ENCODE data around the gene TENM3. TPM values are rescaled to one million over a fixed set of nuclear protein-coding genes. Genes with fewer than 3 reads are reported as not detected.

TENM3 gene
- total and polyA plus RNA-seq, 2 of the 8 experiments (the other 6 are each of a cell fraction or from before 2014, with no cell fraction given), result 36.9 to 69.3 TPM

DNA sequence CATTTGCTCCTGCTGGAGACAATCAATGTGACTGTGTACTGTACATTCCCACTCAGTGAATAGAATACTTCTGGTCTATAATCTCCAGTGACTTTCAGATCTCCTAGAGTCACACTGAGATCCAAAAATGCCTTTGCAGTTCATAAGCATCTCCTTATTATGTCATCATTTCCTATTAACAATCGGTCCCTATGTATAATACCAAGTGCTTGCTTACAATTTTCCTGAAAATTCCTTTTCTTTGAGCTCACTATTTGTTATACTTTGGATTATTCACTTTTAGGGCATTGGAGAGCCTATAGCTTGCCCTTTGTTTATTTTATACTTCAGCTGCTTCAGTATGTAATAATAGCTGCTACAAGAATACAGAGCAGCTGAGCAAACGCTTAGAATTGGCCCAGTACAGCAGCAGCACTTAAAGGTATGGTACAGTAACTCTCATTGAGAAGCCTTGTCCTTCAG, 361.0 kb downstream of the TENM3 start:
- Histone ChIP-seq H2BK20ac (ENCODE audit: low read length) (no peak overlapping the region), H3K79me1 (ENCODE audit: low read depth, low read length) (no peaks in the 10 kb centered on the region), H3K9ac (replicated peaks in 1 of 4; ENCODE audit: extremely low read depth in 1 of 4, low read depth in 3 of 4, low read length in 3 of 4) (no peak overlapping the region), H2AFZ (ENCODE audit: low read length) (no peak overlapping the region), H3K4me2 (ENCODE audit: insufficient read depth in 1 of 2, low read depth in 2 of 2, low read length in 2 of 2) (no peak overlapping the region), H2BK120ac (replicated peaks; ENCODE audit: low read depth, low read length) (no peak overlapping the region), H2BK15ac (ENCODE audit: low read length) (no peak overlapping the region), H4K91ac (replicated peaks; ENCODE audit: insufficient read length, low read length) (no peak overlapping the region), H3K56ac (replicated peaks; ENCODE audit: insufficient read length, low read depth, low read length) (no peak overlapping the region), H3K27ac (ENCODE audit: low read depth, low read length) (no peak overlapping the region), H3K4ac (replicated peaks; ENCODE audit: insufficient read length, low read depth, low read length) (no peak overlapping the region), H3K79me2 (ENCODE audit: control insufficient read depth in 1 of 2, insufficient read depth in 2 of 2, low read length in 2 of 2) (no peaks in the 10 kb centered on the region), H3K23ac (ENCODE audit: insufficient read length) (no peak overlapping the region), H3K4me3 (ENCODE audit: extremely low read depth in 1 of 4, insufficient read depth in 2 of 4, low read depth in 3 of 4, low read length in 4 of 4) (no peak overlapping the region), H3K27me3 (replicated peaks in 1 of 4; ENCODE audit: control insufficient read depth in 3 of 4, extremely low read depth in 1 of 4, insufficient read depth in 3 of 4, low read length in 3 of 4) (peaks cover 0 to 2% (median 0%) of the 10 kb centered on the region in 4 experiments; a peak in 1 of 7 replicates), H2BK5ac (ENCODE audit: low read depth, low read length) (no peak overlapping the region), H4K5ac (ENCODE audit: insufficient read length, low read depth, low read length) (no peak overlapping the region), H3K14ac (ENCODE audit: insufficient read length) (no peak overlapping the region), H2AK5ac (ENCODE audit: low read depth, low read length) (no peak overlapping the region), H3K18ac (ENCODE audit: extremely low read depth, low read length) (no peak overlapping the region), H3K9me3 (ENCODE audit: insufficient read depth in 2 of 2, low read depth in 1 of 2, low read length in 1 of 2) (no peaks in the 10 kb centered on the region), H4K8ac (ENCODE audit: extremely low read depth, insufficient read depth, low read length) (no peak overlapping the region), H4K20me1 (replicated peaks in 1 of 2; ENCODE audit: control insufficient read depth in 1 of 2, insufficient read depth in 2 of 2, low read length in 2 of 2) (no peaks in the 10 kb centered on the region), H3K23me2 (ENCODE audit: low read depth, low read length) (no peaks in the 10 kb centered on the region), H3K4me1 (replicated peaks in 1 of 4; ENCODE audit: control insufficient read depth in 3 of 4, insufficient read depth in 4 of 4, low read length in 3 of 4) (no peaks in the 10 kb centered on the region), H3K36me3 (ENCODE audit: control insufficient read depth in 2 of 4, insufficient read depth in 4 of 4, low read length in 3 of 4) (peaks cover 0 to 7% (median 5%) of the 10 kb centered on the region in 4 experiments; a peak in 4 of 8 replicates), H2BK12ac (ENCODE audit: low read depth, low read length) (no peak overlapping the region)
- TF ChIP-seq GABPA (IDR thresholded peaks at IDR 0.05; ENCODE audit: borderline replicate concordance, insufficient read depth, low read length) (no peak), ASH2L (IDR thresholded peaks at IDR 0.05; ENCODE audit: low read length) (no peak), SIRT6 (IDR thresholded peaks at IDR 0.05; ENCODE audit: low read length) (no peak), HDAC2 (IDR thresholded peaks at IDR 0.05; ENCODE audit: borderline replicate concordance in 1 of 2, low read depth in 2 of 2, low read length in 2 of 2) (no peak), KDM4A (IDR thresholded peaks at IDR 0.05; ENCODE audit: low read depth, low read length, severe bottlenecking) (no peak), KDM1A (IDR thresholded peaks at IDR 0.05; ENCODE audit: borderline replicate concordance, low read length) (no peak), ZNF274 (IDR thresholded peaks at IDR 0.05; ENCODE audit: borderline replicate concordance, extremely low read depth, low read length) (no peak), EGR1 (IDR thresholded peaks at IDR 0.05; ENCODE audit: borderline replicate concordance, low read depth, low read length) (no peak), NANOG (IDR thresholded peaks at IDR 0.05; ENCODE audit: insufficient read depth, low read depth, low read length, poor library complexity, severe bottlenecking) (no peak)
- TF ChIP-seq, protein P1, sequence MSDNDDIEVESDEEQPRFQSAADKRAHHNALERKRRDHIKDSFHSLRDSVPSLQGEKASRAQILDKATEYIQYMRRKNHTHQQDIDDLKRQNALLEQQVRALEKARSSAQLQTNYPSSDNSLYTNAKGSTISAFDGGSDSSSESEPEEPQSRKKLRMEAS (IDR thresholded peaks at IDR 0.05), result no peak
- 82% methylated on average over 2 of the region's 2 CpGs; no CpG with 5 or more reads in 1 of the 2 experiments for WGBS, 2 experiments (ENCODE audit: extremely low coverage in 1 of 2, insufficient coverage in 1 of 2, insufficient read length in 1 of 2, insufficient replicate concordance in 2 of 2, low coverage in 1 of 2, low lambda C conversion rate in 2 of 2, missing lambda C conversion rate in 1 of 2)
- DNase-seq (ENCODE audit: low read depth in 1 of 2, low spot score in 2 of 2) (no peak), FAIRE-seq (no peak)
- ChIA-PET CTCF (ENCODE audit: partially characterized antibody) (no interaction called here), POLR2A (ENCODE audit: partially characterized antibody) (no interaction called here)
